Effector CD8-positive, alpha-beta T cell (primary cell): ENCODE results near the gene GNAT1.
A peak's percentile ranks its signal among the peaks of the same experiment; 100 is the strongest.
"Not testable (repeated sequence)": the region's sequence is repeated elsewhere in the genome, so short reads cannot be mapped to it uniquely, and the experiment has no call there.

Experiments
- DNase-seq: peaks from one replicate; lab custom pipeline; 2025; lab: John Stamatoyannopoulos, UW

GNAT1 gene

DNA sequence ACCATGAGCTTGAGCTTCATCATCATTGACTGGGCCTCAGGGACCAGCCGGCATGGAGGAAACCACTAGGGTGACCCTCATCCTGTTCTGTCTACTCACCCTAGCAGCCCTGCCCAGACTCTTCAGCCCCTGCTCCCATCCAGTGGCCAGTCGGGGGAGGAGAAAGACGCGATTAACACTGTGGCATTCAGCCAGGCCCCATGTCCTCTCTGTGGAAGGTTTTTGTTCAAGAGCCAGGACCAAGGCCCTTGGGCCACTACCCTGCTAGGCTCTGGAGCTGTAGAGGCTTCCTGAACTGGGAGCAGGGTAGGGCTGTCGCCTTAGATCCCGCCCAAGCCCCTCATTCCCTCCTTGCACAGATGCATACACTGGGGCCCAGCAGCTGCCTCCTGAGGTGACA, 28.7 kb downstream of the GNAT1 start:
- DNase-seq: no peak

DNA sequence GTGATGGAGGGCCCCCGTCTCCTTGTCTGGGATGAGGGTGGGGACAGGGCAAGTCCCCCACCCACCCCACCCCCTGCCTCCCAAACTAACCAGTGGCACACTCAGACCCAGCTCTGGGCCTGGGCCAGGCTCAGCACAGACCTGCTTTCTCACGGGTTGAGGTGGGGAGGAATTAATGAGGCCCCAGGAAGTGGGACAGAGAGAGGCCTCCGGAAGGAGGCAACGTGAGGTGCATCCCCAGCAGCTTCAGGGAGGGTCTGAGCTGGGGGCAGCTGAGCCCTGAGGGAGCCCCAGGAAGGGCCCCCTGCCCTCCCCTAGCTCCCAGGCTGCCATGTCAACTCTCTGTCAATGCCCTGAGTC, 29.6 kb downstream of the GNAT1 start:
- no peak for DNase-seq

DNA sequence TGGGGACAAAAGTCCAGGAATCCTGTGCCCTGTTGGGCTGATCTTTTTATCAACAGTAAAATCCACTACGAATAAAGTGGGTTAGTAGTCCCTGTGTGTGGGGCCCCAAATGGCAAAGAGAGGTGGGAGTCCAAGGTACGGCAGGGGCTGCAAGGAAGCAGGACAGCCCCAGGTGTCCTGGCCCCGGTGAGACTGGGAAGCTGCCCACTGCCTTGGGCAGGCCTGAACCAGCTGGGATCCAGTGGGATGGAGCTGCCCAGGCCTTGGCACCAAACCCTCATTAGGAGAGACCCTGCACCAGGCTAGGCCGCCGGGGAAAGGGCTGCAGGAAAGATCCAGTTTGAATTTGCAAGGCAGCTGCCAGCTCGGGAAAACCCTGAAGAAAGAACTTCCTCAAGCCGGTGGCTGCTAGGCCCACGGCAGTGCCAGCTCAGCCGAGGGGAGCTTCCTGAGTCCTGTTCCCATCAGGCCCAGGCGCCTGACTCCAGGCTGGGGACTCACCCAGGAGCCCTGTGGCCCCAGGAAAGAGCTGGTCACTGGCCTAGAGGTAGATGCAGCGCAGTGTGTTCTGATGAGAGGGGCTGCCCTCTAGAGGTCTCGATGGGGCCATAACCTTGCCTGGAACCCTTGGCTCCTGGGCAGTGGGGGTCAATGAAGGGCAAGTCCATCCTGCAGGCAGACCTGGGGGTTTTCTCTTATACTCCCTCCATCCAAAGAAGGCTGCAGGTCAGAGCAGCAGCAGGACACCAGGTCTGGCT, 30.2 kb downstream of the GNAT1 start:
- no peak for DNase-seq

DNA sequence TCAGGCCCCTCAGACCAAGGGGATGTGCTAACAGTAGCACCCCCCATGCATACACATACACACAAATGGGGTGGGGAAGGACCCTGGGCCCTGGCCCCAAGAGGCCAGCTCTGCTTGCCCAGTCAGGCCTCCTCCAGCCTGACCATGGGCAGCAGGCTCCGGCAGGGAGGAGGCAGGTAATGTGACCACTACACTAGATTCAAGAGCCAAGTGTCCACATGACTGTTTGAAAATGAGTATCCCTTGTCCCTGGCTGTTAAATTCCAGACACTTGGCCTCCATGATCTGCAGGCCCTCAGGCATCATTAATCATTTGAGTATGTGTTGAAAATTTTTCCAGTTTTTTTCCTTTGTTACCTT, 30.7 kb downstream of the GNAT1 start:
- DNase-seq: no peak

DNA sequence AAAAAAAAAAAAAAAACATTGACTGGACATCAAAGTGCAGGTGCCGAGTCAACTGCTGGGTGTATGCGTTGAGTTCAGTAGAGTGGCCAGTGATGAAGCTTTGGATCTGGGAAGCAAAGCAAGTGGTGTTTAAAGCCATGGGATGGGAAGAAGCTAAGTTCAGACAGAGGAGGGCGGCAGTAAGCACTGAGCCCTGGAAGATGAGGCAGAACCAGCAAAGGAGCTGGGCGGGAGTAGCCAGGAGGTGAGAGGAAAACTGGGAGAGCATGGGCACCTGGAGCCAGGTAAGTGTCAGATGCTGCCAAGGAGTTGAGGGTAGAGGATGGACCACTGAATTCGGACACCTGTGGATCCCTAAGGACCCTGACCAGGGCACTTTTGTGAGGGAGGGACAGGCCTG, 33.2 kb downstream of the GNAT1 start:
- DNase-seq: no peak

DNA sequence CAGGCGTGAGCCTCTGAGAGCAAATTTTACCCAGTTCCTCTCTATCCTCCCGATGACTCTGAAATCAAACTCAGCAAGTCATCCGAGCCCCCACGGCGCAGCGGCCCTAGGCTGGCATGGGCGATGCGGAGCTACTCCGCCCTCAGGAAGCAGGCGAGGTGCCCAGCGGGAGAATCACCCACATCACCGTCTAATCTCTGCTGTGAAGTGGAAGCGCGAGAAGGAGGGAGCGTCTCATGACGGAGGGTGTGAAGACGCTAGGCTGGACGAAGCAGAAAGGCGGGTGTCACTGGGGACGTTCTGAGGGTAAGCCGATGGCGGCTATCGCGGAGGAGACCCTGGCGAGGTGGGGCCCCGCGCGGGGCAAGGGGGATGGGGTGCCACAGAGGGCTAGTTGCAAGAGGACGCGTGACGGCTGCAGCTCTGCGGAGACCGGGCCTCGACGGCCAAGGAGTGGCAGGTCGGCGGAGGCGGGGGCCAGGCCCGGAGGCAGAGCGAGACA, 35.5 kb downstream of the GNAT1 start:
- peak; percentile 44 for DNase-seq

DNA sequence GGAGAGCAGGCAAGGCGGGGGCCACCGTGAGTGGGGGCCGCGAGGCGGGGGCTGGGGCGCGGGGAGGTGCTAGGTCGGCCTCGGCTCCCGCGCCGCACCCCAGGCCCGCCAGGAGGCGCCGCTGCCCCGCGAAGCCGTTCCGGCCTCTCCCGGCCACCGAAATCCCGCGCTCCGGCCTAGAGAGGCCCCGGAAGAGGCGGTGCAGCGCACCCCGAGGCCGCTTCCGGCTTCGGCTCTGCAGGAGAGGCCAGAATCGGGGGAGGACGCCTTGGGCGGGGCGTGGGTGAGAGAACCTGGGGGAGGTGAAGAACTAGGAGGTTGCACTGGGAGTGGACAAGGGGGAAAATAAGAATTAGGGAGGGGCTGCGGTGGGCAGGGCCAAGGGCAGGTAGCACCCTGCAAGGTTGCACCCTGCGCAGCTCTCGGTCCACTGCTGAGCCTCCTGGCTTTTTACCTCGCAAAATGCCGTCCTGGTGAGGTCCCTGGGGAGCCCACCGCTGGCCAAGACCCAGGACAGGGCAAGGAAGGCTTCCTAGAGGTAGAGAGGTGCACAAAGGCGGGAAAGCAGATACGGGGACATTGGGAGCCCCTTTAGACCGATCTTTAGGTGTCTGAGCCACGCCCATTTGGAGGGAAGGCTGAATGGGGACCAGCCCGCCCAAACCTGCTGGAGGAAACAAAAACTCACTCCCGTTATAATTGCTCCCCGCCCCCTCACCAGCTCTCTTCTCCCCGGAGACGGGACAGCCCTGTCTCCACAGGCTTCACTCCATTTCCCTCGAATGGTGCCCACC, 36.2 kb downstream of the GNAT1 start:
- peak; percentile 82 for DNase-seq

DNA sequence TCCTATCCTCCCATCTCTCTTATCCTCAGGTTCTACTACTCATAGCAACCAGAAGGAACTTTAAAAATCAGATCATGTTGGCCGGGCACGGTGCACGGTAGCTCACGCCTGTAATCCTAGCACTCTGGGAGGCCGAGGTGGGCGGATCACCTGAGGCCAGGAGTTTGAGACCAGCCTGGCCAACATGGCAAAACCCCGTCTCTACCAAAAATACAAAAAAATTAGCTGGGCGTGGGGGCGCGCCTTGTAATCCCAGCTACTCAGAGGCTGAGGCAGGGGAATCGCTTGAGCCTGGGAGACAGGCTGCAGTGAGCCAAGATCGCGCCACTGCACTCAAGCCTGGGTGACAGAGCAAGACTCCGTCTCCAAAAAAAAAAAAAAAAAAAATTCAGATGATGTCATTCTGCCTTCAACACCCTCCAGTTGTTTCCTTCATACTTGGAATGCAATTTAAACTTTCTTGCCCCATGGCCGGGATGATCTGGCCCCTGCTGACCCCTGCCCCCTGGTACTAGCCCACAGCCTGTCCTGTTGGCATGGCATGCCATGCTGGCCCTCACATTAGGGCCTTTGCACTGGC, 36.9 kb downstream of the GNAT1 start:
- not testable (repeated sequence) for DNase-seq

DNA sequence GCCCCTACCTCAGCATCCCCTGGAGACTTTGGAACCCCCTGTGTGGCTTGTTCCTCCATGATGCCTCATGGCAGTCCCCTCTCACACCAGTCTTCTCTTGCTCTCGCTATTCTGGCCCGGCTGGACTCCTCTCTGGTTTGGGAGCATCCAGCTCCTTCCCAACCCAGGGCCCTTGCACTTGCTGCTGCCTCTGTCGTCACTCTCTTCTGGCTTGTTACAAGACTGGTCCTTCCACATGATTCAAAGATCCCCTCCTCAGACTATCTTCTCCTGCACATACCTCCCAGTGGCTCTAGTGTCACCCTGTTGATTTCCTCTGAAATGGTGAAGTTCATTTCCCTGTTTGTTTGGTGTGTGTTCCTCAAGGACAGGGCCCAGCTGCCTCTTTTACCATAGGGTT, 38.1 kb downstream of the GNAT1 start:
- no peak for DNase-seq

DNA sequence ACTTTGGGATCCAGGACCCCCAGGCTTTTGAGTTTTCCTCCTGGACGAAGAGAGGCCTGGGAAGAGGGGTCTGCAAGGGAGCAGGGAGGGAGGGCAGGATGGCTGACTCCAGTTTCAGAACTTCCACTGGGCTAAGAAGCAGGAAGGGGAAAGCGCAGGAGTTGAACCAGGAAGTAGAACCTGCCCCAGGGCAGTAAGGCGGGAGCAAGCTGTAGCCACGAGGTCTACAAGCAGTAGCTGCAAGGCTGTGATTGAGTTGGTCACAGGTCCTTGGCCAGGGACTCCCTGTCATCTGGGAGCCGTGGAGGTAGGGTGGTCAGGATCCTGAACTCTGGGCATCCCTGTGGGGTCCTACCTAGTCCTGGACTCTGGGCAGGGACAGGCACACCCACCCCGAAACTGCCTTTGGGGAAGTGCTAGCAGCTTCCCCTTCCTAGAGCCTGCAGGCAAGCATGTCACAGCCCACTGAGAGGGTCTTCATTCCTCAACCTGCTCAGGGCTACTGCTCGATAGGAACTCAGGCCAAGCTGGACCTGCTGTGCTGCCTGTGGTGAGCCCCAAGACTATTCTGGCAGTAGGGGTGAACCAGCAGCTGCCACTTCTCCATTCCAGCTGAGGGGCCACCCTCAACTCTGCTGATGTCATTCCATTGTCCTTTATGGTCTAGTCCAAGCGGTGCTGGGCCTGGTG, 38.8 kb downstream of the GNAT1 start:
- DNase-seq: no peak

DNA sequence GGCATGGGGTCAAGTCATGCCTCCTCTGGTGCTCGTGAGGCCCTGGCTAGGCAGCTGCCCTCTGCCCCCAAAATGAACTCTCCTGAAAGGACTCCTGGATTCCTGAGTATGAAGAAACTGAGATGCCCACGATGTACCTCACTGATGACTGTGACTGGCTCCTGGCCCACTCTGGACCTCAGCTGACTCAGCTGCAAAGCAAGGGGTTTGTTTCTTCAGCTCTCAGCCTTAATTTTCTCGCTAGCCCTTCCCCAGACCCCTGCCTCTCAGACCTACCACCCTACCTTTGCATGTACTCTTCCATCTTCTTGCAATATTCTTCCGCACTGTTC, 39.4 kb downstream of the GNAT1 start:
- DNase-seq: no peak

DNA sequence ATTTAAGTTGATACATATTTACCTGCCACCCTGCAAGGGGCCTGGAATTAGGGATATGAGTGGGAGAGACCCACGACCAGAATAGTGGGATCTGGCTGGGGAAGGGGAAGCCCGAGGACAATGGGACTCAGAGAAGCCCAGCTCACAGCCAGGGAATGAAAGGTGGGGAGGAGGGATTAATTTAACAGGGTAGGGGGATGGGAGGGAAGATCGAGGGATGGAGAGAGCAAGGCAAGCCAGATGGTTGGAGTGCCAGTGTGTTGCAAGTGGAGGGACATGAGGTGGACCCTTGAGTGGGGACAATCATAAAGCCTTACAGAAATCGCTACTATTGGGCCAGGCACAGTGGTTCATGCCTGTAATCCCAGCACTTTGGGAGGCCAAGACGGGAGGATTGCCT, 40.2 kb downstream of the GNAT1 start:
- no peak for DNase-seq

DNA sequence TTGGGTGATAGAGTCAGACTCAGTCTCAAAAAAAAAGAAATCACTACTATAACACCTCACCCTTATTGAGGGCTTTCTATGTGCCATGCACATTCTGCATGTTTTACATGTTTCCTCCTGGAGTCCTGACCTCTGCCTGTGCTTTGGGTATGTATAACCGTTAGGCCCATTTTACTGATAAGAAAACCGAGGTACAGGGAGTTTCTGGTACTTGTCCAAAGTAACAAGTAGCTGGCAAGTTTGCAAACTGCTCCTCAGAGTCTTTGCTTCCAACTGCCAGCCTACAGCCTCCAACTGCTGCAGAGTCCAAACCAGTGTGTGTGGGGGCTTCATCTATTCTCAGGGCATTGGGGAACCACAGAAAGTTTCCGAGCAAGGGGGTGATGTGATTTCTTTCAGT, 40.9 kb downstream of the GNAT1 start:
- no peak for DNase-seq

DNA sequence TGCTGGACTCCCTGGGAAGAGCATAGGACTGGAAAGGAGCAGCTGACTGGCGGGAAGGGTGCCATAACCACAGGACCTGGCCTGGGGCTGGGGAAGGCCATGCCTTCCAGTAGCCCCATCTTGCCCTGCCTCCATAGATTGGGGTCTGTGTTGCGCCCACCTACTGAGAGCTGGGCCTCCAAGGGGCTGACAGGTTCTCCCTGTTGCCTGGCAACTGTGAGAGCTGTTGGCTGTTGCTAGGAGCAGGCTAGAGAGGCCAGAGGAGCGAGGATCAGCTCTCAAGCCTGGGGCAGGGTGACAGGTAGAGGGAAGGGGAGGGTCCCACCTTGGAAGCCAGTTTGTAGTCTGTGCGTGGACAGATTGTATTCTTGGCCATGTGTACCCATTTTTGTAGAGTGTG, 41.8 kb downstream of the GNAT1 start:
- no peak for DNase-seq

DNA sequence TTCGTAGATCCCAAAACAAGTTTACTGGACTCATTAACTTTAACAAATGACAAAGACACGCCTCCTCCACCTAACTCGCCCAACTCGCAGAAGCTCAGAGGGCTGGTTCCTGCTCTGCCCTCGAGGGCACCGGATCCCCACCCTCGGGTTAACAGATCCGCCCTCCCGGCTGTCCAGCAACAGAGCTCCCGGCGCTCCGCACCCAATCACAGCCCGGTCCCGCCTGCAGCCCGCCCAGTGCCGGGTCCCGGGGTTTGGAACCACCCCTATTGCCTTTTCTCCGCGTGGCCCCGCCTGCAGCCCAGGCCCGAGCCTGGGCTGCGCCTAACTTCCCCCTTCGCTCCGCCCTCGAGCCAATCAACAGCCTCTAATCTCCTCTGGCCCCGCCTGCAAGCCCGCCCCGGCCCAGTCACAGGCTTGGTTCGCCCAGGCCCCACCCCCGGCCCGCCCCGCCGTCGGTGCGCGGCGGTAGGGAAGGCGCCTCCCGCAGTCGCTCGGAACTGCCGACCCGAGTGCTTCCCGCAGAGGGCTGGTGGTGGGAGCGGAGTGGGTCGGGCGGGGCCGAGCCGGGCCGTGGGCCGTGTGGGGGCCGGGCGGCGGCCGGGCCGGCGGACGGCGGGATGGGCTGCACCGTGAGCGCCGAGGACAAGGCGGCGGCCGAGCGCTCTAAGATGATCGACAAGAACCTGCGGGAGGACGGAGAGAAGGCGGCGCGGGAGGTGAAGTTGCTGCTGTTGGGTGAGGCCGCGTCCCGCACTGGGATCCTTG, 44.5 kb downstream of the GNAT1 start, which contains the start of gene GNAI2:
Gene GNAI2 (plus strand): TSS at position 489 of the 768 bp plus-strand sequence. CDS start 132 bp downstream, at position 621.
- peak; percentile 97 for DNase-seq

DNA sequence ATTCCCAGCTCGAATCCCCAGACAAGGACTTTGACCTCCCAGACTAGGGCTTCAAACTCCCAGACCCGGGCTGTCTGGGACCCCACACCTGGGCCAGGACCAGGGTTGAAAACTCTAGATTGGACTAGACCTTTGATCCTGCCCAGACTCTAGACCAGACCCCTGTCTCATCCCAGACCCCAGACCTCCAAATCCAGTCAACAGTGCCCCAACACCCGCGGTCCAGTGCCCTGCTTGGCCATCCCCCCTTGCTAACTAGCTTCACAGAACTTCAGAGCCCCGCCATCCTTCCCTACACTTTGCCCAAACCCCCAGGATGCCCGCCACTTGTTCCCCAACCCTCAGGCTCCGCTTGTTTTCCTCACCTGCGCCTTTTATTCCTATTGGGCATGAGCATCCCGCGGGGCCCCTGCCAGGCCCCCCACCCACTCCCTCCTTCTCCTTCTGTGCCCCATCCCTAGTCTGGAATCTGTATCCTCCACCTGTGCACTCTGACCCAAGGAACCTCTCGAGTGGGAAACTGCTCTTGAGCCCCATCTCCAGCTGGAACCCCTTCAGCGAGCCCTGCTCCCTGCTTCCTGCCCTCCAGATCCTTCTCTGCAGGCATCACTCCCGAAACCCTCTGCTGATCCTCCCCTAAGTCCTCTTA, 45.2 kb downstream of the GNAT1 start:
- DNase-seq: no peak

DNA sequence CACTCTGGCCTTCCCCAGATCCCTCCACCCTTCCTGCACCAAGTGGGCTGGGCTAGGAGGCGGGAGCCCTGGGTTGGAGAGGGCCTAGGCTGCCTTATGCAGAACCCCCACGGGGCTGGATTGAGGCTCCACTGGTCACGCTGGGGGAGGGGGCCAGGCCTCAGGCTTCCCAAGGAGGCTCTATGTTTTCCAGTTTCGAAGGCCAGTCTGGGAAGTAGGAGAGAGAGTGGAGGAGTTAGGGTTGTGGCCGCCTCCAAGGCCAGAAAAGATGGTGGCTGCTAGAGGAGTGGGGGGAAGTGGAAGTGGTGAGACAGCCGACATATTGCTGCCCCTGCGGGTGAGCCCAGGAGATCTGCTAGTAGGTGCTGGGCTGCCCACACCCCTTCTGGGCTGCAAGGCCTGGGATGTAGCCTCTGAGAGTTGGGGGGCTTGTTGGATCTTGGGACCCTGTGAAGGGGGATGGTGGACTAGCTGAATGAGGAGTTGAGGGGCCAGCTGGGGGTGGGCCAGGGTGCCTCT, 45.8 kb downstream of the GNAT1 start:
- DNase-seq: peak; percentile 15

DNA sequence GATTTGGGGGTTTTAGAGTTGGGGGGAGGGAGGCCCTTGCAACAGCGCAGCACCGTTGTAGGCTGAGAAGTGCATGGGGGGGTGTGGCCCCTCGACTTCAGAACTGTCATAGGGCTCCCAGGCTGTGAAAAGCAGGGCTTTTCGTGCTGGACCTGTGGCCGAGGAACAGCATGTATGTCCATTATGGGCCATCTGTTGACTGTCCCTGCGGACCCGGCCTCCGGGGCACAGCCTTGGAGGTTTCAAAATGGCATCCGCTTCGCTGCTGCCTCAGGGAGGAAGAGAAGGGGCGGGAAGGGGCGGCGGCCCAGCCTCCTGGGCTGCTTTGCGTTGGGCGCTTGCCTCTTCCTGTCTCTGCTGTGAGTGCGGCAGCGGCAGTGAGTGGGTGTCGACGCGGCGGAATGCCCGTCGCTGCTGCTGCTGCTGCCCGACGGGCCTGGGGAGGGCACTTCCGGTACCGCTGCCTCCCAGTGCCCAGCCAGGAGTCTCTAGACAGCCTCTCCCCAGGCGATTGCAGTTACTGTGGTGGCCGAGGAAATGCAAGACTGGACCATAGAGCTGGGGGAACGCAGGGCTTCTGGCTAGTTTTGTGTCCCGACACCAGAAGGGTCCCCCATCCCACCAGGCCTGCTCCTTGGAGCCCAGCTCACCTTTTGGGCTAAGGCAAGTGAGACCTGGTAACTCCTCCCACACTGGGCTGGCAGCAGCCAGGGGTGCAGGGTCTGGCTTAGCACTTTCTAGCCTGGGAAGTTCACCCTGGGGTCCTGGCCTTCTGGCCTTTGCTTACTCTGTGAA, 46.5 kb downstream of the GNAT1 start:
- DNase-seq: peak; percentile 72

DNA sequence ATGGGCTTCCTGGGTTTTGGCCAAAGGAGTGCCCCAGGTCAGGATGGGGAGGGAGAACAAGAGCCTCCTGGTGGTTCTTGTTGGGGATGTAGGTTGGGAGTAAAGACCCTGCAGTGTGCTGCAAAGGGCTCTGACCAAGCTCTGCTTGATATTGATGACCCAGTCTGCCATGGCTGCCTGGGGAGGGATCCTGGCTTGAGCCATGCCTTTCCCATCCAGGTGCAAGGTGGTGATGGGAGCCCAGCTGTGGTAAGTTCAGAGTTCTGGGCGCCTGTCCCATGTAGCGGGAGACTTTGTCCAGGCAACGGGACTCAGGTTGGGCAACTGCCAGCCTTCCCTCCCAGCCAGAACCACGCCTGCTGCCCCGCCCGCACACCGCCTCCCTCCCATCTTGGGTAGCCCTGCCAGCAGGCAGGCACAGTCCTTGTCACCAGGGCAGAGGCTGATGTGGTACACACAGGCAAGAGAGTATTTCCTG, 47.2 kb downstream of the GNAT1 start:
- DNase-seq: no peak

DNA sequence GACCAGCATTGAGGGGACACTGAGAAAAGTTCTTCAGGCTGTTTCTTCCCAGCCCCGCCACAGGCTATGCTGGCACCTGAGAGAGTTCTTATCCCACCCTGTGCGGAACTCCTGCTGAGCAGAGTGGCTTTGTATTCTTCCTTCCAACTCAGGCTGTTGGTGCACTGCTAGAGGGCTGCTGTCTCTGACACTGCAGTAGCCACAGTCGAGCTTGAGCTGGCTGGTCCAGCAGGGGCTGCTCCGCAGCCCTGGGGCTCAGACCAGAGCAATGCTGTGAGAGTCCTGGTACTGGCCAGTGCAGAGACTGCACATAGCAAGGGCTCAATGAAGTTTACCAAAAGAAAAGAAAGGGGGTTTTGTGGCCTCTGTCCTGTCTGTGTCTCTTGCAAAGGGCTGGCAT, 48.2 kb downstream of the GNAT1 start:
- DNase-seq: no peak
